ENCODE measurements around the gene TCF7.
A peak's percentile ranks its signal among the peaks of the same experiment; 100 is the strongest.

TCF7 gene

GRCh38 chr5:134131165-134131564, 16.7 kb downstream of the TCF7 start:
- DNase-seq (ENCODE audit: low spot score) = no peak

DNA sequence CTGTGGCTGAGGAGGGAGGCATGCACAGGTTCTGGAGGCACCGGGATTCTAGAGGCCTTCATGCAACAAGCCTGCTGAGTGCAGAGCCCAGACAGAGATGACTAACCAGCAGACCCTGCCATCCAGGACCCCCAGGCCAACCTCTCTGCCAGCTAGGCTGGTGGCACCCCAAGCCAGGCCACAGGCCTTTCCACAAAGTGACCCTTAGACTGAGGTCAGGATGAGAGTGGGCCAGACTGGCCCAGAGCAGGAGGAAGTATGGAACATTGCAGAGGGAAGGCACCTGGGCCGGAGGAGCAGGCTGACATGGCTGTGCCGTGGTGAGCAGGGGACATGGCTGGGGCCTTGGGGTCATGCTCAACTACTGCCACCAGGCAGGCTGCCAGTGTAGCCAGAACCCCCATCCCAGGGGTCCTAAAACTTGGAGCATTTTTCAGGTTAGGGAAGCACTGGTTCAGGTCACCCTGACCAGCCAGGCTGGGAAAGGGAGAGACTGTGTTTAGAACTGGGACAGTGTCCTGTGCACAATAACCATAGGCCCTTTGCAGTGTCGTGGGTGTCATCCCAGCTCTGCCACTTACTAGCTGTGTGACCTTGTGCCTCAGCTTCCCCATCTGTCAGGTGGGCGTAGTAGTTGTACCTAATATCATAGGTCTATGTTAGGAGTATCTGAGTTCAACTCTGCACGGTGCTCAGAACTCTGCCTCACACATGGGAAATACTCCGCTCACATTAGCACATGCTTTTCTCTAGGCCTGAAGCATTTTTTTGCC, 17.3 kb downstream of the TCF7 start:
- DNase-seq (ENCODE audit: low spot score) = no peak

DNA sequence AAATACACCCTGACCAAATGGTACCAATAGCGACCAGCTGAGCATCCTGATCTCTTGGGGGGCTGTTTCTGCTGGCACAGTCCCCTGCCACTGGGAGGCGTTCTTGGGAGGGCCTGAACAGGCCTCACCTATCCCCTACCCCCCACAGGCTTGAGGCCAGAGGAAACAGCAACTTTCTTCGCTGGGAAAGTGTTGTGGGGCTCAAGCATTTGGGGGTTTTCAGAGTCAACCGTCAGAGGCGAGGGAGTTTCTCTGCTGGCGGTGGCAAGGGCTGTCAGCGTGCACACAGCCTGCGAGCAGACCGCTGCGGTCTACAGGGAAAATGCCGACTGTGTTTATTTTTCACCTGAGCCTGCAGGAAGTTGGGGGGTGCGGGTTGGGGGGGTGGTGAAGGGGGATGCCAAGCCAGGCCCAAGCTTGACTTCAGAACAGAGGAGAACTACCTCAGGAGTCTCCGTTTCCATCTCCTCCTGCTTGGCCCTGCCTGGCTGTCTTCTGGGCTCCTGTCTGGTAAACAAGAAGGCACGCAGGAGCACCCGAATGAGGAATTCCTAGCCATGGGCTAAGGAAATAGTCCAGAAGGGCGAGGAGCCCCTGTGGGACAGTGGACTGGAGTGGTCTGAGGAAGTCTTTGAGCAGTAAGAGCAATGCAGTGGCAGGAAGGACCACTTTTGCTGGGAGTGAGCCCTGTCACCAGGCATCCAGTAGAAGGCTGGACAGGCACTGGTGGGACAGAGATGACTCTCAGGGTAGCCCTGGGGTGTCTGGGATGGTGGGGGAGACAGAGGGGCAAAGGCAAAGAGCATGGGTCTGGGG, 18.1 kb downstream of the TCF7 start:
- DNase-seq (ENCODE audit: low spot score) = no peak

GRCh38 chr5:134133188-134133994, 18.9 kb downstream of the TCF7 start:
- no peak for DNase-seq (ENCODE audit: low spot score)

DNA sequence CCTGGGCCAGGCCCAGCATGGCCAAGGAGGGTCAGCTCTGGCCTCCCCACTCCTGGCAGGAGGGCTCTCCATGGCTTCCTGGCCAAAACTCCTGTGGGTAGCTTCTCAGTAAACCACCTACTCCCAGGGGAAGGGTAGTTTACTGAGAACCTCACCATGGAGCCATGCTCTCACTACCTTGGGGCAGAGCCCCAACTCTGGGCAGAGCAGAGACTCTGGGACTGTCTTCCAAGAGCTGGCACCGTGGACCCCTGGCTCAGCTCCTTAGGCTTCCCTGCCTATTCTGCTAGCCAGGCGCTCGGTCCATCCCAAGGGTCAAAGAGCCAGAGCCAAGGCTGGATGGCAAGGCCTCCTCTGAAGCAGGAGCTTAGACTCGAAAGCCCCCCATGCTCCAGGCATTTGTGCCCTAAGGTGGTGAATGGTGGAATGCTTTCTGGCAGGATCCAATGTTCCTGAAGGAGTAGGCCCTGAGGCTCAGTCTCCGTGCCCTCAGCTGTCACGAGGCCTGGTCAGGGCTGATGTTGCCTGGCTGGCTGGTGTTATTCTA, 19.6 kb downstream of the TCF7 start:
- DNase-seq (ENCODE audit: low spot score) = no peak

GRCh38 chr5:134135091-134135655, 20.7 kb downstream of the TCF7 start:
- DNase-seq (ENCODE audit: low spot score) = no peak

GRCh38 chr5:134136221-134136631, 21.7 kb downstream of the TCF7 start:
- DNase-seq (ENCODE audit: low spot score) = no peak

DNA sequence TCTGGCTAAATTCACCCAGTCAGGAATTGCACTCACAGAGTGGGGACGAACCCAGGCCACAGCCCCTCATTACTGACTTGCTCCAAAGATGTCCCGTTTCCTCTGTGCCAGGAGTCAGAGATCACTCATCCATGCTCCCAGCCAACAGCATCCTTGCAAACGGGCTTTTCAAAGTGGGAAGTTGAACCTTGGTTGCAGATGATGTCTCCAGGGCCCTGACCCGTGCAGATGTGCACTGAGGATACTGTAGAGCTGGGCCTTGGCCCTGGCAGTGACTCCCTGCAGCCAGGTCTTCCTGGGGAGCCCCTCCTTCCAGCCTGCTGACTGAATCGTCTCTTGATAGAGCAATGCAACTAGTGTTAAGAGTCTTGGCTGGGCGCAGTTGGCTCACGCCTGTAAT, 22.3 kb downstream of the TCF7 start:
- no peak for DNase-seq (ENCODE audit: low spot score)

GRCh38 chr5:134138416-134139376, 24.2 kb downstream of the TCF7 start:
- no peak for DNase-seq (ENCODE audit: low spot score)

GRCh38 chr5:134139377-134139851, 24.9 kb downstream of the TCF7 start:
- no peak for DNase-seq (ENCODE audit: low spot score)

DNA sequence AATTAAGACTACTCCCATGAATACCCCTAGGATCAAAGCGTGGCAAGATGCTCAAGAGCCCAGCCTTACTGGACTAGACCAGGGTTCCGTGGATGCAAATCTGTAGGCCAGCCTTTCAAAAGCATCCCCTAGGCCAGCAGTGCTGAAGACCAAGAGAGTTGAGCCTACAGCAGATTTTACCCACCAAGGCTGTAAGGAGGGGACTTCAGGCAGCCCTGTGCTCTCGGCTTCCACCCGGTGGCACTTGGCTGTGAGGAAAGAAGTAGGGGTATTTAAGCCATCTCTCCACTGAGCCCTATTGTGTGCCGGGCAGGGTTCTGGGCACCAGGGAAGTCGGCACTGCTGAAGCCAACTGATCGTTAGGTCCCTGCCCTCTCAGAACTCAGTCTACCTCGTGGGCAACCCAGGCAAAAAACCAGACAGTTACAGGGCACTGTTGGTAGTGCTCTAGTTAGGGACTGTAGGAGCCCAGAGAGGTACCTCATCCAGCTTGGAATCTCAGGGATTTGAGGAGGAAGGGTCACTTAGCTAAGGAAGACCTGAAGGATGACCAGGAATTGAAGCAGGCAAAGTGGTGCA, 25.5 kb downstream of the TCF7 start:
- DNase-seq (ENCODE audit: low spot score) = no peak

GRCh38 chr5:134140530-134141201, 26.2 kb downstream of the TCF7 start:
- peak; percentile 82 for DNase-seq (ENCODE audit: low spot score)

GRCh38 chr5:134141331-134142050, 27.0 kb downstream of the TCF7 start:
- DNase-seq (ENCODE audit: low spot score) = peak; percentile 43

DNA sequence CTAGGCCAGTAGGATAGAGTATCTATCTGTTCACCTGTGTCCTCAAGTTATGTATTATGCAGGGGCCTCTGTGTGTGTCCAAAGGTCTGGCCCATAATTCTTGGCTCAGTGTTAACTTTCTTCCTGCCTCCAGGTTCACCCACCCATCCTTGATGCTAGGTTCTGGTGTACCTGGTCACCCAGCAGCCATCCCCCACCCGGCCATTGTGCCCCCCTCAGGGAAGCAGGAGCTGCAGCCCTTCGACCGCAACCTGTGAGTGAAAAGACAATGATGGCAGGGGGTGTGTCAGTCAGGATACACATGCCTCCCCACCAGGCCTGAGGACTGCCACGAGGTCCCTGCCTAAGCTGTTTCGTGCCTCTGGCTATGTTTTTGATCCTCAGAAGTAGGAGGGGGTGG, 27.6 kb downstream of the TCF7 start:
- DNase-seq (ENCODE audit: low spot score) = no peak

GRCh38 chr5:134142806-134143205, 28.3 kb downstream of the TCF7 start:
- DNase-seq (ENCODE audit: low spot score) = no peak

DNA sequence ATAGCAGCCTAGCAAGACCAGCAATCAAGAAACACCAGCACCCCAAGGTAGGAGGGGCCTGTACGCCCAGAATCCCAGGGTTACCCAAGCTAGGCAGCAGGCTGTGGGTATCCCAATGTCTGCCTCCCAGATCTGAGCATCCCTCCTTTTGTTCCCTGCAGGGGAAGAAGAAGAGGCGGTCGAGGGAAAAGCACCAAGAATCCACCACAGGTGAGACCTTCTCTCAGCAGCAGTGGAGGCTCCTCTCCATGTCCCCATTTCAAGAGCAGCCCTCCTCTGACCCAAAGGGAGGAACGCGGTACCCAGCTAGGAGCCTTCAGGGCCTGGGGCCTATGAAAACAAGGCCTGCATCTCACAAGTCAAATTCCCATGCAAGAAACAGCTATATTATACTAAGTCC, 28.9 kb downstream of the TCF7 start:
- no peak for DNase-seq (ENCODE audit: low spot score)

GRCh38 chr5:134143944-134144941, 29.8 kb downstream of the TCF7 start:
- no peak for DNase-seq (ENCODE audit: low spot score)

Measured in NAMALWA (cell line).